GM23338 (cell line): Measurements from ENCODE around the gene RPS15. TPM values are rescaled to one million over a fixed set of nuclear protein-coding genes. Genes with fewer than 3 reads are reported as not detected.

Experiments used
- ATAC-seq: fragments of 200-7000 bp; cut with Tn5 transposase; 3 replicates; pipeline ENCODE4 v1.9.1; 2020
- DNase-seq: peaks from one replicate; pipeline ENCODE4 v3.0.0-alpha.2; 2015; ENCODE audit warnings: low spot score
- H2AFZ ChIP-seq: fragments of 200-600 bp; sonication (generic); 2 replicates; pipeline ENCODE4 v1.8.0; 2016; ENCODE audit warnings: antibody characterized with exemption, mild to moderate bottlenecking, moderate library complexity
- H3F3A ChIP-seq: fragments of 200-600 bp; sonication (generic); replicated peaks from 2 replicates; pipeline ENCODE4 v1.8.0; 2017; ENCODE audit warnings: antibody characterized with exemption, mixed run types, low read depth
- H3K27ac ChIP-seq: fragments of 200-600 bp; sonication (generic); 2 replicates; pipeline ENCODE4 v1.6.1; 2016; ENCODE audit warnings: low read depth
- H3K27me3 ChIP-seq: fragments of 200-600 bp; sonication (generic); 2 replicates; pipeline ENCODE4 v1.8.0; 2016; ENCODE audit warnings: mild to moderate bottlenecking, mixed run types, moderate library complexity; ENCODE audit not compliant: insufficient read depth
- H3K36me3 ChIP-seq: fragments of 200-600 bp; sonication (generic); 2 replicates; pipeline ENCODE4 v1.8.0; 2016; ENCODE audit warnings: mild to moderate bottlenecking; ENCODE audit not compliant: insufficient read depth
- H3K4me1 ChIP-seq: fragments of 200-600 bp; sonication (generic); 2 replicates; pipeline ENCODE4 v1.8.0; 2016; ENCODE audit warnings: mild to moderate bottlenecking, moderate library complexity; ENCODE audit not compliant: insufficient read depth
- H3K4me2 ChIP-seq: fragments of 200-600 bp; sonication (generic); 2 replicates; pipeline ENCODE4 v1.7.1; 2017; ENCODE audit warnings: mixed run types
- H3K4me3 ChIP-seq: fragments of 200-600 bp; sonication (generic); 2 replicates; pipeline ENCODE4 v1.6.1; 2016; ENCODE audit warnings: mixed run types
- H3K79me2 ChIP-seq: fragments of 200-600 bp; sonication (generic); replicated peaks from 2 replicates; pipeline ENCODE4 v1.8.0; 2017; ENCODE audit warnings: mild to moderate bottlenecking; ENCODE audit not compliant: insufficient read depth
- H3K9me2 ChIP-seq: fragments of 200-600 bp; sonication (generic); 2 replicates; pipeline ENCODE4 v1.8.0; 2017; ENCODE audit not compliant: insufficient read depth
- H4K20me1 ChIP-seq: fragments of 200-600 bp; sonication (generic); replicated peaks from 2 replicates; pipeline ENCODE4 v1.8.0; 2017; ENCODE audit warnings: mild to moderate bottlenecking; ENCODE audit not compliant: insufficient read depth
- H3K27ac Mint-ChIP-seq: 2 replicates; pipeline ENCODE4 v1.8.0; 2020; ENCODE audit warnings: inconsistent platforms, mild to moderate bottlenecking, moderate library complexity, mixed read lengths
- H3K27me3 Mint-ChIP-seq: 3 replicates; pipeline ENCODE4 v1.8.0; 2022; ENCODE audit warnings: low read depth, mild to moderate bottlenecking, moderate library complexity, mixed read lengths, inconsistent platforms; ENCODE audit not compliant: insufficient read depth, poor library complexity
- H3K36me3 Mint-ChIP-seq: 3 replicates; pipeline ENCODE4 v1.8.0; 2021; ENCODE audit warnings: low read depth, mild to moderate bottlenecking, inconsistent platforms, moderate library complexity, mixed read lengths
- H3K4me1 Mint-ChIP-seq: 3 replicates; pipeline ENCODE4 v1.8.0; 2020; ENCODE audit warnings: mild to moderate bottlenecking, inconsistent platforms, mixed read lengths
- H3K4me3 Mint-ChIP-seq: 3 replicates; pipeline ENCODE4 v1.8.0; 2021; ENCODE audit warnings: moderate library complexity, mild to moderate bottlenecking, inconsistent platforms, mixed read lengths
- H3K9me3 Mint-ChIP-seq: 3 replicates; pipeline ENCODE4 v1.8.0; 2020; ENCODE audit warnings: moderate library complexity, mild to moderate bottlenecking, inconsistent platforms, mixed read lengths
- CTCF ChIP-seq, 2 experiments: fragments of 200-600 bp in 1 of 2; sonication (generic) in 1 of 2; conservative IDR thresholded peaks; 2 replicates each; pipeline versions ENCODE4 v1.5.1 to v1.6.1; 2016 to 2017; ENCODE audit warnings: antibody characterized with exemption in 2 of 2, low read depth in 2 of 2, mild to moderate bottlenecking in 2 of 2, moderate library complexity in 1 of 2
- ETS1 ChIP-seq: IDR thresholded peaks from 2 replicates; pipeline ENCODE4 v1.6.1; 2016; ENCODE audit warnings: antibody characterized with exemption
- EZH2 ChIP-seq: fragments of 200-600 bp; sonication (generic); IDR thresholded peaks from one replicate; pipeline ENCODE4 v1.8.0; 2017; ENCODE audit warnings: antibody characterized with exemption, mild to moderate bottlenecking, low read depth; ENCODE audit not compliant: unreplicated experiment
- EZH2phosphoT487 ChIP-seq: fragments of 200-600 bp; sonication (generic); IDR thresholded peaks from one replicate; pipeline ENCODE4 v1.8.1; 2018; ENCODE audit warnings: antibody characterized with exemption; ENCODE audit not compliant: unreplicated experiment
- JUNB ChIP-seq: IDR thresholded peaks from one replicate; pipeline ENCODE4 v1.6.1; 2016; ENCODE audit warnings: antibody characterized with exemption; ENCODE audit not compliant: unreplicated experiment
- POLR2AphosphoS5 ChIP-seq: IDR thresholded peaks from 2 replicates; pipeline ENCODE4 v1.6.1; 2016; ENCODE audit warnings: antibody characterized with exemption, low read depth
- REST ChIP-seq: IDR thresholded peaks from one replicate; pipeline ENCODE4 v1.6.1; 2018; ENCODE audit warnings: antibody characterized with exemption; ENCODE audit not compliant: unreplicated experiment
- STAT1 ChIP-seq: IDR thresholded peaks from one replicate; pipeline ENCODE4 v1.6.1; 2016; ENCODE audit warnings: antibody characterized with exemption; ENCODE audit not compliant: unreplicated experiment
- ZNF331 ChIP-seq: fragments of 250-450 bp; sonication (Bioruptor Pico); IDR thresholded peaks from 2 replicates; pipeline ENCODE4 v1.5.0; 2020; ENCODE audit warnings: low read depth, mild to moderate bottlenecking, moderate library complexity
- polyA plus RNA-seq: library from polyadenylated mRNA; unstranded; fragments of >200 nt; fragmentation: Nextera tagmentation; extraction: Ambion mirVana; gene quantifications from 2 replicates; pipeline ENCODE4 v1.2.1, GENCODE V29; 2016
- total RNA-seq: library from RNA; depleted of rRNA; stranded (reverse); fragments of >200 nt; shearing (Covaris generic); gene quantifications from 2 replicates; pipeline ENCODE4 v1.2.3, GENCODE V29; 2014

Gene RPS15
- total and polyA plus RNA-seq, 2 experiments from 2014 or later = 2,953 to 3,861 TPM

- peaks cover 7% of the 10 kb centered on the region; the same call in 2 of the 3 replicates for H3K36me3 Mint-ChIP-seq
- H3K27me3 Mint-ChIP-seq = peaks cover 31% of the 10 kb centered on the region
- H3K9me3 Mint-ChIP-seq = no peaks in the 10 kb centered on the region
- H3K4me2 ChIP-seq = no peak overlapping the region
- peaks cover 6% of the 10 kb centered on the region; the same call in 2 of the 3 replicates for H3K4me1 Mint-ChIP-seq
- no peaks in the 10 kb centered on the region for H3K79me2 ChIP-seq
- no peak overlapping the region for H3K27ac ChIP-seq
- TF ChIP-seq REST = no peak
- no peak for TF ChIP-seq ETS1
- no peak for TF ChIP-seq POLR2AphosphoS5
- TF ChIP-seq STAT1 = no peak
- no peak for TF ChIP-seq JUNB
- TF ChIP-seq EZH2phosphoT487 = no peak
- no peak overlapping the region for H3K27ac Mint-ChIP-seq
- no peaks in the 10 kb centered on the region for H3K36me3 ChIP-seq
- no peak overlapping the region for H2AFZ ChIP-seq
- H3K9me2 ChIP-seq = no peaks in the 10 kb centered on the region
- peaks cover 10% of the 10 kb centered on the region for H3K27me3 ChIP-seq
- H3F3A ChIP-seq = peaks cover 5% of the 10 kb centered on the region; the same call in 1 of the 2 replicates
- peaks cover 4% of the 10 kb centered on the region; the same call in 1 of the 2 replicates for H4K20me1 ChIP-seq
- no peak overlapping the region for H3K4me3 ChIP-seq
- no peak overlapping the region; the same call in 2 of the 3 replicates for H3K4me3 Mint-ChIP-seq
- no peak for ATAC-seq
- no peaks in the 10 kb centered on the region for H3K4me1 ChIP-seq
- no peak for DNase-seq
Observed at GRCh38 chr19:1459479-1459878, 21.3 kb downstream of the RPS15 start.

- peaks cover 37% of the 10 kb centered on the region for H3K27me3 Mint-ChIP-seq
- Histone ChIP-seq H3K36me3 (no peaks in the 10 kb centered on the region), H3K4me3 (no peak overlapping the region), H3F3A (peaks cover 7% of the 10 kb centered on the region; the same call in 1 of the 2 replicates), H3K27ac (no peak overlapping the region), H3K27me3 (peaks cover 18% of the 10 kb centered on the region), H3K79me2 (no peaks in the 10 kb centered on the region), H3K4me2 (no peak overlapping the region), H2AFZ (no peak overlapping the region), H3K9me2 (no peaks in the 10 kb centered on the region), H4K20me1 (peaks cover 4% of the 10 kb centered on the region; the same call in 1 of the 2 replicates), H3K4me1 (no peaks in the 10 kb centered on the region)
- DNase-seq (no peak), ATAC-seq (no peak)
- H3K27ac Mint-ChIP-seq = no peak overlapping the region
- H3K36me3 Mint-ChIP-seq = peaks cover 7% of the 10 kb centered on the region; the same call in 2 of the 3 replicates
- peaks cover 6% of the 10 kb centered on the region; the same call in 2 of the 3 replicates for H3K4me1 Mint-ChIP-seq
- no peak overlapping the region for H3K4me3 Mint-ChIP-seq
- H3K9me3 Mint-ChIP-seq = no peaks in the 10 kb centered on the region
- TF ChIP-seq JUNB = no peak
- no peak for TF ChIP-seq ZNF331
- TF ChIP-seq CTCF (conservative IDR thresholded peaks at IDR 0.05; ENCODE audit: low read depth in 2 of 2) = no peak
- TF ChIP-seq POLR2AphosphoS5 = no peak
- TF ChIP-seq EZH2 = no peak
Observed at GRCh38 chr19:1460033-1460995, 22.1 kb downstream of the RPS15 start.
